GM19372 (cell line): ENCODE measurements around the gene MSL3B.

ENCODE experiments used
- ATAC-seq: cut with Tn5 transposase; IDR thresholded peaks from one replicate; pipeline ENCODE4 v1.9.1; 2021; ENCODE audit warnings: mild to moderate bottlenecking, low read depth, moderate library complexity; ENCODE audit not compliant: unreplicated experiment

The MSL3B gene

DNA sequence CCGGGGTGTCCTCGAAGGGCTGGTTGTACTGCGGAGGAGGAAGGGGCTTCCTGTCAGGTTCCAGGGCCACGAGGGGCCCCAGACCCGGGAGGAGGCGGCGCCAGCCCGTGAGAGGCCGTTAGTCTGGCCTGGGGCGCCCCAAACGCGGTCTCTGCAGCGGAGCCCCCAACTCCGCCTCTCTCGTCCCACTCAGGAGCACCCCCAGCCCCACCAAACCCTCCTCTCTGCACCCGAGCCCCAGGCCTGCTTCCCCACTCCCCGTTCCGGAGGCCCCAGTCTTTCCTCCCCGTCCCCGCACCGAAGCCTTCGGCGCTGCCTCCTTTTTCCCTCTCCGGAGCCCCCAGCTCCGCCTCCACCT lies 14.3 kb downstream of the MSL3B start:
- ATAC-seq: no peak

DNA sequence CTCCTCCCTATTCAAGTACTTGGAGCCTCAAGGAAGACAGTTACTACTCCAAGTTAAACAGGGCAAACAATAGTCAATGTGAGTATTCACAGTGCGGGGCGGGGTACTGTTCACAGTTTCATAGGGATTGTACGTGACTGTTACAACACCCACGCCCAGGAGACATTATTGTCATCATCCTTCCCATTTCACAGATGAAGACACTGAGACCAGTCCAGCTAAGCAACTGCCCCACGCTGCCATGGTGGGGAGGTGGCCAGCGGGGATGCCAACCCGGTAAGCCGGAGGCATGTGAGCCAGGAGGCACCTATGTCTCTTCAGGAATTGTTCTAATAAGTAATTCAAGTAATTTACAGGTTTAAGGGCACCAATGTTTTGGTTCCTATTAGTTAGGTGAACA lies 14.8 kb downstream of the MSL3B start:
- ATAC-seq: no peak

DNA sequence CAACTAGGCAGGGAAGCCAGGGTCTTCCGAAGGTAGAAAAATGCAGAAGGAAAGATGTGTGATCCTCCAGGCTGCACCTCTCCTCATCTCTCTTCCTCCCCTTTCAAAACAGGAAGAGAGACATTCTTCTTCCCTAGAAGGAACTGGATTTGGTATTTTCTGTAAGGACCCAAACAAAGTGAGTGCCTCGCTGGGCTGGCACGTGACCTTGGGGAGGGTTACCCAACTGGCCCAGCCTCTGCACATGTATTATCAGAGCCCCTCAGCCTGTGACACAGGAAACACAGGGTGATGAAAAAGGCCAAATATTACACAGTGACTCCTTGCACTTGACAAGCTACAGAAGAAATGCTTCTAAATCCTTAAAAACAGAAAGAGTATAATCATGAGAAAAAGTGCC lies 16.1 kb downstream of the MSL3B start:
- no peak for ATAC-seq

DNA sequence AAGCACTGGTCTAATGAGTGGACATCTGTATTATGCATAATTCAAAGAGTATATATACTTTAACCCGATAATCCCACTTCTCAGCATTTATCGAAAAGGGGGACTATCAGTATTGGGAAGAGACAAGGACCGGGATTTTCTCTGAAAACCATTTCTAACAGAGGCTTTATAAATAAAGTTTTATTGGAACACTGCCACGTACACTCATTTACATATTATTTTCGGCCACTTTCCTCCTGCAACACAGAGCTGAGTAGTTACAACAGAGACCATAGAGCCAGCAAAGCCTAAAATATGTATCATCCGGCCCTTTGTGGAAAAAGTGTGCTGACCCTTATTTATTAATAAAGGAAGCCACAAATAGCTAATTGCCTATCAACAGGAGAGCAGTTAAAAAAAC lies 17.0 kb downstream of the MSL3B start:
- no peak for ATAC-seq

DNA sequence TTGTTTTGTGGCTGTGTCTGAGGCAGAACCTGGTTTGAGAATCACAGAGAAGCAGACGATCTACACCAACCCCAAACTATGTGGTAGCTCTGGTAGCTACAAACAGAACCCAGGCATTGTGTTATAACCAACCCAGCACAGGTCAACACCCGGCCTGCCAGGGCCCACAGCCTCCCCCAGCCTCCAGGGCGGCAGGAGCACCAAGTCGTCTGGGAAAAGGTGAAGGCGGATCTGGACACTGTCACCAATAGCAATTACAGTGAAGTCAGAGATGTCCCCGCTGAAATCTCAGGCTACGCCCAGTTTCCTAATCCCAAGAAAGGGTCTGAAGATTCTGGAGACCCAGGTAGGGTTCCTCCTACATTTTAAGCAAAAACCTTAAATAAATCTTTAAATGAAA lies 17.4 kb downstream of the MSL3B start:
- no peak for ATAC-seq

DNA sequence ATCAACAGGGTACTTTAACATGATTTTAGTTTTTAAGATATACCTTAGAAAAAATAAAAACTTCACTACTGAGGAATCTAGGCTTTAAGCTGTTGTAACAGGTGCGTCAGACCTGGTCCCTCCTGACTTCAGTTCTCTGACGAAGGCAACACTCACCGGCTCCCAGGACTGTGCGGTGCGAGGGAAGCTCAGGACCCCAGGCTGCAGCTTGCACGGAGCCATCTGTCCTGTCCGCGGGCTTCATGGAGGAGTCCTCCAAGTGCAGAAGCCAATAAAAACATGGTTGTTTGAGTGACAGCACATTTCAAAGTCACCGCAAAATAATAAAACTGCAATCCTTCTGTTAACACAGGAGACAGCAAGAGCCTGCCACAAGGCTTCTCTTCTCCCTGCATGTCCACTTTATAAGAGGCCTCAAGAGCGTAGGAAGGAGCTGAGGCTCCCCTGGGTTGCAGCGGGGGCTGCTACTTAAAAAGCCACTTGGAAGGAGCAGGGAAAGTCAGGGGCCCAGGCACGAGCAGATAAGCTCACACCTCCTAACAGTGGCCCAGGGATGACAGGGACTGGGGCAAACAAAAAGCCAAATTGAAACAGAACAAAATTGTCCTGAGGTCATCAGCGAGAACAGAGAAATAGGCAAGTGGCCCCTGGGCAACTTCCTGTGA lies 18.4 kb downstream of the MSL3B start:
- ATAC-seq: no peak

DNA sequence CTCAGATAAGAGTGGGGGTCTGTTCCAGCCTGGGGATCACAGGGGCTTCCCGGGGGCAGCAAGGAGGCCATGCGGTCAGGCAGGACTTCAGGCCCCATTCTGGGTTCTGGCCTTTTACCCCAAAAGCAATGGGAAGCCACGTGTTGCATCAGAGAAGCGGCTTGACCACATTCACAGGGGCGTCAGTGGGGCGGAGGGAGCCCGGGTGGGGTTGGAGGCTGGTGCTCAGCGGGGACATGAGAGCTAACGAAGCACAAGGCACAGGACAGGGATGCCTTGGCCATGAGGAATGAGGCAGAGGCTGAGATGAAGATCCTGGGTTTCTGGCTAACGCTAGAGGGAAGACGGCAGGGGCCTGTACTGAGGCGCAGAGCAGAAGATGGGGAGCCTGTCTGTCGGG lies 19.9 kb downstream of the MSL3B start:
- no peak for ATAC-seq

DNA sequence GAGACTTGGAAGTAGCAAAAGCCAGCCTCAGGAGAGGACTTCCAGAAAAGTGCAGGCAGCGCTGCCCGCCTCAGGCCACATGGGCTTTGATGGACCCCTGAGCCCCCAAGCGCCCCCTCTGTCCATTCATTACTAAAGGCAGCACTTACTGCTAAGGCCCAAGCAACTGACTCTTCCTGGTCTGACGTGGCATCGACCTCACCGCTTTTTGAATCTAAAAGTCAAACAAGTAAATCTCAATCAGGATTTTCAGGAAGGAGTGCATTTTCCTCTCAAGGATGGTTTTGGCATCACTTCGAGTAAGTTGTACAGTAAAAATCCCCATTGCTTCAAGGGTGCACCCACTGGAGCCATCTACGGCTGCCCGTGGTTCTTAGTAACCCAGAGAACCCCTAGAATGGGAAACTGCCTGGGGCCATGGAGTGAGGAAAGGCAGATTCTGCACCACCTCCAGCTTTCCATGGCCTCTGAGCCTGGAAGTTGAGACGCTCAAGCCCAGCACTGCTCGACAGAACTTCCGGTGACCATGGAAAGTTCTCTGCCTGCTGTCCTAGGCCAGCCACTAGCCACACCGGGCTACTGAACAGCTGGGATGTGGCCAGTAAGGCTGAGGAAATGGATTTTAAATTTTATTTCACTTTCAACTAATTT lies 20.8 kb downstream of the MSL3B start:
- ATAC-seq: no peak

DNA sequence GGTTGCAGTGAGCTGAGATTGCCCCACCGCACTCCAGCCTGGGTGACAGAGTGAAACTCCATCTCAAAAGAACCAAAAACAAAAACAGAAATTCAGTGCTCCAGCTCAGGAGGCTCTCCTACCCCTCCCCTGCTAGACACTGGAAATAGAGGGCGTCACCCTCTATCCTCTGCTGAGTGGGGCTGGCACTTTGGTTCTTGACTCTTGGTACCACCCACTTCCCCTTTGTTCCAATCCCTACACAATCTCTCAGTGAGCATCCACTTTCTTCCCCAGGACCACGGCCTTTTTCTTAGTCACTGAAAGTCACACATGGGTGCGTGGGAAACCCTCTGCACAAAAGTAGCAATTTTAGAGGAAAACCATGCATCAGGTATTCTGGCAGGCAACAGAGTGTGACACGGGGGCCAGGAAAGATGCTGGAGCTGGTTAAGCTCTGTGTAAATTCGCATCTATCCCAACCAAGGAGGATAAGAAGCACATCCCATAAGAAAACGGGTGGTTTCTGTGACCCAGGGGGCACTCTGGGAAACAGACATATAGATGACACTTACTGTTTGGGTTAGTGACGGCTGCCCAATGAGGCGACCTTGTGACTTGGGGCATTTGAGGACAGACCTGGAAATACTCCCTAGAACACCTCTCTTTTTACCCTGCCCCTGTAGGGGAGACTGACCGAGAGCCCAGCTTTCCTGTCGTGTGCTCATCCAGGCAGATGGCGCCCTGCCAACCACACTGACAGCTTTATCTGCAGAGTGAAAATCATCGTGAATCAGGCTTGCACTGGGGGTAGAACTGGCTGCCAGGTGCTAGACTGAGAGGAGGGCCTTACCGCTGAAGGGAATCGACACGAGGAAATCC lies 21.6 kb downstream of the MSL3B start:
- no peak for ATAC-seq

DNA sequence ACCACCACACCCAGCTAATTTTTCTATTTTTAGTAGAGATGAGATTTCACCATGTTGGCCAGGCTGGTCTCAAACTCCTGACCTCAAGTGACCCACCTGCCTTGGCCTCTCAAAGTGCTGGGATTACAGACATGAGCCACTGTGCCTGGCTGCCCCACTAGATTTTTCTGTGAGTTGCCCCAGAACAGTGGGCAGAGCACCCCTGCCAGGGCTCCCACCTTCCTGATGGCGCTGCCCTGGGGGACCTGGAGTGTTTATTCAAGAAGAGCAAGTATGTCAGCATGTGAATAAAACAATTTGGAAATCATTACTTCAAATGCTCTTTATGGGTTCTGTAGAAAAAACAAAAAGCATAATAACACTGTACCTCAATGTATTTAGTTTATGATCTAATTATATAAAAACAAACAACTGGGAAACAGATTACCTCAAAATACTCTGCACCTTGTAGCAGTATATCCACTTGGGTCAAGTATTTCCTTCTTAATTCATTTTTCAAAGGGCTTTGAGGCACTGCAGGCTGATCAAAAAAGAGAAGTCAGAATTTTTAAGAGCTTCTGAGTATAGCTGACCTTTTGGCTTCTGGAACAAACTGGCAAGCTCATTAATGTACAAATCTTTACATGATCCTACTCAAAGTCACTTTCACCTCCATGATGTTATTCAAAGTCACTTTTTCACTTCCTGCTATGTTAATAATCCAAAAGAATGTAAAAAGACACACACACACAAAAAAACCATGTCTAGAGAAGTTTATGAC lies 22.7 kb downstream of the MSL3B start:
- ATAC-seq: no peak

DNA sequence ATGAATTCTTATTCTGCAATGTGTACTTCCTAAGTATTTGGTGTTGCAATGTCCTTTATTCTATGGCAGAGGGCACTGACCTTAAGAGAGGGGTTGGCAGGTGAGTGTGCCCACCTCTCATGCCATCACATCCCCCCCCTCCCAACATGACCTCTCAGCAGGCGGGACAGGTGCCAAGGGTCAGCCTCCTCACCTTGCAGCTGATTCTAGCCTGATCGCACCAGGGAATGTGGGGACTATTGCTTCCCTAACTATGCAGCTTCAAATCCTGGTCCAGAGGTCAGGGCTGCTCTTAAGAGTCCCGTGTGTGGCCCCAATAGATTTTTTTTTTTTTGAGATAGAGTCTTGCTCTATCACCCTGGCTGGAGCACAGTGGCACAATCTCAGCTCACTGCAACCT lies 23.4 kb downstream of the MSL3B start:
- no peak for ATAC-seq

DNA sequence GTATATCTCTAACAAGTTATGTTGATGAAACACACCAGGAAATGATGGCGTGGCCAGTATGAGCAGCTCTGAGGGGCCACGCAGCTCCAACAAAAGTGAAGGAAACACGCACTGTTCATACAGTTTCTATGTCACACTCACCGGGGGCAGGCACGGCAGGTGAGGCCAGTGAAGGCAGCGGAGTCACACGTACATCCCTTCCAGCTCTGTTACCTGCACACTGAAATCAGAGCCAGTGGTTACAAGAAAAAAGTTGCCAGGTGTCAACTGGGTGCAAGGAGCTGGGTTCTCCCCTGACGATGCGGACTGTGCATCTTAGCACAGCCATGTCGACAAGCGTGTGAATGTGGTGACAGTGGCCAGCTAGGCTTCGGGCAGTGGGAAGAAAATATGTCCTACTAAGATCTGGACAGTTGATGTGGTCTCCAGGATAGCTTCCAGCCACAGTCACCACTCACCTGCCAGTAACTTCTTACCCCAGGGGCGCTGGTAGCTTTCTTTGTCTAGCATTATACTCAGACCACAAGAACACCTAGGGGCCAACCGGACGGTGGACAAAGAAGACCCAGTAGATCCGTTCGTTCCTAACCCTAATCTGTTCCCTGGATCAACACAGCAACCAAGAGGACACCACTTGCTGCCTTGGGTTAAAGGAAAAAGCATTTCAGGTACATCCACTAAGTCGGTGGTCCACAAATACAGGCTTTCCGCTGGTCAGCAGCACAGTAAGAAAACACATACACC lies 23.9 kb downstream of the MSL3B start:
- ATAC-seq: no peak

DNA sequence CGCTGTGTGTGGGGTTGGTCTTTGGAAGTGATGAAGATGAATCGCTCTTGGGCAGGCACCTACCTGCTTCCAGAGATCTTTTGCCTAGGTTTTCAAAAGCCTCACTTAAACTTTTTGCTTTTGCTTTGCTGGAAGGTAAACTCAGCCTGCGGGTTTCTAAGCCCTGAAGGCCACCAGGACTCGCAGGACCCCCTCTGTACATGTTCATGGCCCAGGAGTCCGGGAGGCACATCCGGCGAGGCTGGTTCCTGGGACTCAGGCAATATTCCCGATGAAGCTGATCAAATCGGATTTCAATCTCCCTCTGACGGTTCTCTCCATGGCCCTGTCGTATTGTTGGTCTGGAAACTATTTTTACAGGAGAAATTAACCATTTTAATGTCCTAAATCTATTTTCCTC lies 27.0 kb downstream of the MSL3B start:
- ATAC-seq: no peak

DNA sequence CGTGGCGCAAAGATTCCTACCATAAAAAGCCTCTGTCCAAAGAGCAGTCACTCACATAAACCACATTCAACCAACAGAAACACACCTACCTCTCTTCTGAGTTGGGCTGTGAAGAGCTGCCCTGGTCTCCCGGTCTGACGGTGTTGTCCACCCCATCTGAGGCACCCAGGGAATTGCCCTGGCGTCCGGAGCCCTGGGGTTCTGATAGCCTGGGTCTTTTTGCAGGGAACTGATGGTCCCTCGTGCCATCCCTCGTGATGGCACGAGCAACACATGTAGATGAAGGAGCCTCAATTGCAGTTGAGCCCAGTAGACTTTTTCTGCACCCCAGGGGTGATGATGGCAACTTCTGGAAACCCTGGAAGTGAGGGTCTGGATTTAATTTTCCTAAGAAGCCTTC lies 27.7 kb downstream of the MSL3B start:
- no peak for ATAC-seq

DNA sequence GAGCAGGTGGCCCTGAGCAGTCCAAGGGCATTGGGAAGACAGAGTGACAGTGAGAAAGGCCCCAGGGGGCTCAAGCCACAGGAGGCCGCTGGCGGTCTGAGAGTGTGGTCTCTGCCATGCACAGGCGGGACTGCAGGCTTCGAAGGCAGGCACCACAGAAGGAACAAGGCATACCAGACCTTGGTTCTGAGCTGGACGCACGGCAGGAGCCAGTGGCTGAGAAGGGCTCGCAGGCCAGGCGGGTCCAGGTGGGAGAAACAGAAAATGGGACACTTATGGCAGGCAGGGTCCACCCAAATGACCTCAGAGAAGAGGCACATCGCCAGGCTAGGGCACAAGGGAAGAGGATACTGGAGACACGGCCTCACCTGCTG lies 28.8 kb downstream of the MSL3B start:
- ATAC-seq: no peak

DNA sequence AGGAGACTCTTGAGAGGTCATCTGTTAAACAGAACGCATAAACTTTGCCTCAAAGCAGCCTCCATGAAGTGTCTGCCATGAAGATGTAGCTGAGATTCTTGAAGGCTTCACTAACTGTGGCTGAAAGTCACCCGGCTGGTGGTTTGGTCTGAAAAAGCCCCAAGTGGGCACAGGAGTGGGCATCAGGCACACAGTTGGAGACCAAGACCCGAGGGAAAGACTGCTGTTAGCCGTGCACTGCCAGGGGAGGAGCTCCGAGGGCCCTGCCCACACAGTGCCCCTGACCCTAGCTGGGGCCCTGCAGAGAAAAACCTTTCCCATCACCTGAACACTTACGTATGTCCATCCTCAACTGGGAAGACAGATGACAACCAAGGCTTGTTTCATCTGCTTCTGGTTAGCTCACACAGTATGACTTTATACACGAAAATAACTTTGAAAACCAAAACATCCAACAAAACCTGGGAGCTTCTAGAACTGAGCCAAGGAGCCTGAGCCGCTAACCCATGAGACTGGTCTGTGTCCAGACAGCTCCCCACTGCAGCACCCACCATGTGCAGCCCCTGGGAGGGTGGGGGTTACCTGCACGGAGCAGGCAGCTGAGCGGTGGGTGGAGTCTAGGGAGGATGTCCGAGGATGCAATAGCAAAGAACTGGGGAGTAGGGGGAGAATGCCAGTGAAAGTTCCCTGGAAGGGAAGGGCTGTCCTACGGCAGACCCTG lies 29.3 kb downstream of the MSL3B start:
- no peak for ATAC-seq

DNA sequence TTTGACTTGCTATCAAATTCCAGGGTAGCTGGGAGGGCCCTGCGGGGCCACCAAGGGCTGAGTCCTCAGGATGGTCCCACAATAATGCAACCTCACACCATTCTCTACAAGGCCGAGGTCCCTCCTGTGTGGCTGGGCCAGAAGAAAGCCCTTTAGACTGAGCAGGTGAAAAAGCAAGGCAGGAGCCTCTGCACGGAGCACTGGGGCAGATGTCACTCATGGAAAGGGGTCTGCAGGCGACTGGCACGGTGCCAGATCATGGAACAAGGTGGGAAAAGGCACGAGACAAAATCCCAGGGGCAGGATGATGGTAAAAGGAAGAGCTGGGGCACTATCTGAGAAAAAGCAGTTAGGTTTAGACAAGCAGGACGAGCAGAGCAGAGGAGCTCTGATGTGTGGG lies 29.9 kb downstream of the MSL3B start:
- ATAC-seq: no peak

DNA sequence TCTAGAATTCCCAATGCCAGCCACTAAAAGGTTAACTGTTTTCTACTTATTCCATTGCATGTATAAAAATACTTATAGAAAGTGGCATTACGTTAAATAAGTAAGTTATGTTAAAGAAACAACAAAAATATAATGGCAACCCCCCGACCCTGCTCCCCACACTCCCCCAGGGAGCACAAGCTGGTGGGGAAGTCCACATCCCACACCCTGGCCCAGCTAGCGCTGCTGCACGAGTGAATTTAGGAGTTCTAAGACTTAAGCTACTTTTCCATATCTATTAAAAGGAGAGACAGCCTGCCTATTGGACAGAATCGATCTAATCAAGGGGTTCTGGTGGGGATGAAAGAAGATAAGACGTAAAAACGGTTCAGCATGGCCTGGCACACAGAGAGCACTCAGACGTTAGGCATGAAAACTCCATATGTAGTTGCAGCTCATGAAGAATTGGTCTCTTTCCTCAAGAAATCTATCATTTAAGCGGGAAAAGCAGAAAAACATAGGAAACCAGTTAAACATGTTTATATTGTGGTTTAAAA lies 30.4 kb downstream of the MSL3B start:
- no peak for ATAC-seq

DNA sequence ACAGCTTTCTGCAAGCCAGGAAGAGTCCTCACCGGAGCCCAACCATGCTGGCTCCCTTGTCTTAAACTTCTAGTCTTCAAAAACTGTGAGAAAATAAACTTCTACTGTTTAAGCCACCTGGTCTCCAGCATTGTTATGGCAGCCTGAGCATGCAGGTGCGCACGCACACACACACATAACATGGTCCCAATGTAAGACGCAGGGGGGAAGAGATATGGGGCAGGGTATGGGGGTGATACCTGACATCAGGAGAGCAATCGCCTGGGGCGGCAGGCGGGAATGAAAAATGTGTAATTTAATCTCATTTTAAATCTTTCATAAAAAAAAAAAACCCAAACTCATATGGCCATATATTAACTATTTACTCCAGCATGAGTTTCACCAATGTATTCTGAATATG lies 31.8 kb downstream of the MSL3B start:
- ATAC-seq: no peak
